Measurements from ENCODE around the gene PIR.

- TF ChIP-seq EZH2 (IDR thresholded peaks at IDR 0.05) (no peak), POLR2AphosphoS5 (IDR thresholded peaks at IDR 0.05; ENCODE audit: borderline replicate concordance, low read depth, low read length) (no peak), FOXP2 (optimal IDR thresholded peaks at IDR 0.05; ENCODE audit: control extremely low read depth, extremely low read length, insufficient read depth) (no peak)
Observed at GRCh38 chrX:15468036-15468435, 25.1 kb downstream of the PIR start.
